ENCODE measurements around the gene PRX.
A peak's percentile ranks its signal among the peaks of the same experiment; 100 is the strongest.

PRX gene

GRCh38 chr19:40365010-40365409, 48.2 kb downstream of the PRX start:
- DNase-seq (ENCODE audit: low read depth): no peak

GRCh38 chr19:40363069-40363468, 50.1 kb downstream of the PRX start:
- no peak for DNase-seq (ENCODE audit: low read depth)

GRCh38 chr19:40362160-40362559, 51.0 kb downstream of the PRX start:
- DNase-seq (ENCODE audit: low read depth): no peak

GRCh38 chr19:40360708-40361241, 52.4 kb downstream of the PRX start:
- no peak for DNase-seq (ENCODE audit: low read depth)

- DNase-seq (ENCODE audit: low read depth): no peak
Measured at GRCh38 chr19:40360020-40360707, 53.0 kb downstream of the PRX start.

- no peak for DNase-seq (ENCODE audit: low read depth)
Measured at GRCh38 chr19:40358773-40359172, 54.4 kb downstream of the PRX start.

- no peak for DNase-seq (ENCODE audit: low read depth)
Measured at GRCh38 chr19:40357640-40358039, 55.5 kb downstream of the PRX start.

GRCh38 chr19:40356681-40357595, 56.2 kb downstream of the PRX start:
- no peak for DNase-seq (ENCODE audit: low read depth)

GRCh38 chr19:40355975-40356680, 57.0 kb downstream of the PRX start:
- DNase-seq (ENCODE audit: low read depth): no peak

GRCh38 chr19:40348961-40349507, 64.1 kb downstream of the PRX start:
- peak; percentile 30 for DNase-seq (ENCODE audit: low read depth)

GRCh38 chr19:40348125-40348913, 64.9 kb downstream of the PRX start, which contains the start of the genes C19orf47 and PLD3:
Gene C19orf47 (minus strand): TSS chr19:40348397. CDS start chr19:40341857, 6,540 bp downstream.
Gene PLD3 (plus strand): TSS chr19:40348695. CDS start chr19:40366484, 17,789 bp downstream.
- DNase-seq (ENCODE audit: low read depth): peak; percentile 99

- DNase-seq (ENCODE audit: low read depth): no peak
Measured at GRCh38 chr19:40344422-40344821, 68.8 kb downstream of the PRX start.

Measured in HS-27A (cell line).